ENCODE measurements around the gene GRHL3.

The GRHL3 gene

DNA sequence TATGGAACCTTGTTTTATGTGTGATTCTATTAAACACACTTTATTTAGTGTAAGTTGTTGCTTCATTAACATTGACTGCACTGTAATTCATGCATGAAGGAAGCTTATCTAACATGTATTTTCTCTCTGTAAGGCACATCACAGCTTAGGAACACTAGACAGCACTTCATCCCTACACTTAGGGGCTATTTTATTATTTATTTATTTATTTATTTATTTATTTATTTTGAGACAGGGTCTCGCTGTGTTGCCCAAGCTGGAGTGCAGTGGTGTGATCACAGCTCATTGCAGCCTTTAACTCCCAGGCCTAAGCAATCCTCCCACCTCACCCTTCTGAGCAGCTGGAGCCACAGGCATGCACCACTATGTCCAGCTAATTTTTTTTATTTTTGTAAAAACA lies 30.7 kb upstream of the GRHL3 start:
- no peak for DNase-seq (ENCODE audit: low spot score)
- TF ChIP-seq, protein P1, sequence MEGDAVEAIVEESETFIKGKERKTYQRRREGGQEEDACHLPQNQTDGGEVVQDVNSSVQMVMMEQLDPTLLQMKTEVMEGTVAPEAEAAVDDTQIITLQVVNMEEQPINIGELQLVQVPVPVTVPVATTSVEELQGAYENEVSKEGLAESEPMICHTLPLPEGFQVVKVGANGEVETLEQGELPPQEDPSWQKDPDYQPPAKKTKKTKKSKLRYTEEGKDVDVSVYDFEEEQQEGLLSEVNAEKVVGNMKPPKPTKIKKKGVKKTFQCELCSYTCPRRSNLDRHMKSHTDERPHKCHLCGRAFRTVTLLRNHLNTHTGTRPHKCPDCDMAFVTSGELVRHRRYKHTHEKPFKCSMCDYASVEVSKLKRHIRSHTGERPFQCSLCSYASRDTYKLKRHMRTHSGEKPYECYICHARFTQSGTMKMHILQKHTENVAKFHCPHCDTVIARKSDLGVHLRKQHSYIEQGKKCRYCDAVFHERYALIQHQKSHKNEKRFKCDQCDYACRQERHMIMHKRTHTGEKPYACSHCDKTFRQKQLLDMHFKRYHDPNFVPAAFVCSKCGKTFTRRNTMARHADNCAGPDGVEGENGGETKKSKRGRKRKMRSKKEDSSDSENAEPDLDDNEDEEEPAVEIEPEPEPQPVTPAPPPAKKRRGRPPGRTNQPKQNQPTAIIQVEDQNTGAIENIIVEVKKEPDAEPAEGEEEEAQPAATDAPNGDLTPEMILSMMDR (IDR thresholded peaks at IDR 0.05; ENCODE audit: extremely low read depth, missing control alignments) = no peak

DNA sequence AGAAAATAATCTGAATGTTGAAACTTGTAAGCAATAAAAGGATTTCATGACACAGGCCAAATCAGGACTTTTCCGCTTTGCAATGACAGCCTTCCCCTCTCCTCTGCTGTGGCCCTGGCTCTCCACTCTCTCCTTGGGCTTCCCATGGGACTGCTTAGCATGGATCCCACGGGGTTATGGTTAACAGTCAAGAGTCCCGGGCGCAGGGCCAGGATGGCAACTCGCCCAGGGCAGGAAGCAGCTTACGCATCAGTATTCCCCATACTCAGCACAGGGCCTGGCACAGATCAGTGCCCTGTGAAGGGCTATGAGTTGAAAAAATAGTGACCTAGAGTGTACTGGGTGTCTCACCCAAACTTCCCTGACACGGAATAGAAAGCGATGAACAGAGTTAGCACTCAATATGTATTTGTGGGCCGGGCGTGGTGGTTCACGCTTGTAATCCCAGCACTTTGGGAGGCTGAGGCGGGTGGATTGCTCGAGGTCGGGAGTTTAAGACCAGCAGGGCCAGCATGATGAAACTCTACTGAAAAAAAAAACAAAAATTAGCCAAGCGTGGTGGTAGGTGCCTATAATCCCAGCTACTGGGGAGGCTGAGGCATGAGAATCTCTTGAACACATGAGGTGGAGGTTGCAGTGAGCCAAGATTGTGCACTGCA lies 29.1 kb upstream of the GRHL3 start:
- TF ChIP-seq, protein P1 (IDR thresholded peaks at IDR 0.05; ENCODE audit: extremely low read depth, missing control alignments) = no peak
- DNase-seq (ENCODE audit: low spot score) = no peak

DNA sequence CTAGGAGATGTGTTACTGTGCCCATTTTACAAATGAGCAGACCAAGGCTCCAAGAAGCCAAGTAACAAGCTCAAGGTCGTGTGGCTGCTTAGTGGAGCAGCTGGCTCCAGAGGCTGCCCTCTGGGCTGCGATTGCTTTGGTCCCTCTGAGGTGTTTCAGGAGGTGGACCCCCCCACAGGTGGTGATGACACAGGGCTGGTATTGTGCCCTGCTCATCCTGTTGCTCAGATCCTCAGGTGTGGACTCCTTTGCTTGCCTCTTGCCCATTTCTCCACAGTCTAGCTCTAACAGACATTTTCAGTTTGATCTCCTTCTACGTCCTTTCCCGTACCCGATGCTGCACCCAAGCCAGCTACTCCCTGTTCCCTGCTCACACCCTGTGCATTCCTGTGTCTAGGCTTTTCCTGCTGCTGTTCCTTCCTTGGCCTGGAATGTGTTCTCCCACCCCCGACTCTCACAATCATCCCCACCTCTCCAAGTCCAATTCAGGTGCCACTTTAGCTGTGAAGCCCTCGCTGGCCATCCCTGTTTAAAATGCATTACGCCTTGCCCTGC lies 28.1 kb upstream of the GRHL3 start:
- TF ChIP-seq, protein P1 (IDR thresholded peaks at IDR 0.05; ENCODE audit: extremely low read depth, missing control alignments) = no peak
- no peak for DNase-seq (ENCODE audit: low spot score)

DNA sequence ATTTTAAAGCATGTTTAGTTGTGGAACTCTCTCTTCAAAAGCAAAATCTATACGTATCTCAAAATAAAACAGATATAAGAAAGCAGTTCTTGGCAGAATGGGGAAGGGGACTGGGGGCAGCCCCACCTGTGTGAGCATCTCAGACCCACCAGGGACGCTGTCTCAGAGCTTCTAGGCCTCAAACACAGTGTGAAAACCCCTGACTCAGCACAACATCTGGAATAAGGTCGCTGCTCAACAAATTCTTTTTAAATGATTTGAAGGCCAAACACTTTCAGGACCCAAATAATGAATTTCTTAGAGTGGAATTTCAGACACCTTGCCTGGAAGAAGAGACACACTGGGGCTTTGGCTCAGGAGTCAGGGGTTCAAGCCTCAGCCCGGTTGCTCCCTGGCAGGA lies 27.1 kb upstream of the GRHL3 start:
- TF ChIP-seq, protein P1 (IDR thresholded peaks at IDR 0.05; ENCODE audit: extremely low read depth, missing control alignments) = no peak
- DNase-seq (ENCODE audit: low spot score) = no peak

DNA sequence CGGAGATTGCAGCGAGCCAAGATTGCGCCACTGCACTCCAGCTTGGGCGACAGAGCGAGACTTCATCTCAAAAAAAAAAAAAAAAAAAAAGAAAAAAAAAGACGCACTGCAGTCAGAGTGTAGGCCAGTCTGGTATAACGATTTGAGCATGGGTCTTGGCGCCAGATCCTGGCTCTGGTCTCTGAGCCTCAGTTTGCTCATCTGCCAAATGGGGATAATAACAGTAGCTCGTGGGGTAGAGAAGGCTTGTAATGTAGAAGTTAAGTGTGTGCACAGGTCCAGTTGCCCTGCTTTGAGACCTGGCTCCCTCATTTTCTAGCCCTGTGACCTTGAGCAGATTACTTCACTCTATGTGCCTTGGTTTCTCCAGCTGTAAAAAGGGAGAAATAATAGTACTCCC lies 26.3 kb upstream of the GRHL3 start:
- TF ChIP-seq, protein P1 (IDR thresholded peaks at IDR 0.05; ENCODE audit: extremely low read depth, missing control alignments) = no peak
- DNase-seq (ENCODE audit: low spot score) = no peak

DNA sequence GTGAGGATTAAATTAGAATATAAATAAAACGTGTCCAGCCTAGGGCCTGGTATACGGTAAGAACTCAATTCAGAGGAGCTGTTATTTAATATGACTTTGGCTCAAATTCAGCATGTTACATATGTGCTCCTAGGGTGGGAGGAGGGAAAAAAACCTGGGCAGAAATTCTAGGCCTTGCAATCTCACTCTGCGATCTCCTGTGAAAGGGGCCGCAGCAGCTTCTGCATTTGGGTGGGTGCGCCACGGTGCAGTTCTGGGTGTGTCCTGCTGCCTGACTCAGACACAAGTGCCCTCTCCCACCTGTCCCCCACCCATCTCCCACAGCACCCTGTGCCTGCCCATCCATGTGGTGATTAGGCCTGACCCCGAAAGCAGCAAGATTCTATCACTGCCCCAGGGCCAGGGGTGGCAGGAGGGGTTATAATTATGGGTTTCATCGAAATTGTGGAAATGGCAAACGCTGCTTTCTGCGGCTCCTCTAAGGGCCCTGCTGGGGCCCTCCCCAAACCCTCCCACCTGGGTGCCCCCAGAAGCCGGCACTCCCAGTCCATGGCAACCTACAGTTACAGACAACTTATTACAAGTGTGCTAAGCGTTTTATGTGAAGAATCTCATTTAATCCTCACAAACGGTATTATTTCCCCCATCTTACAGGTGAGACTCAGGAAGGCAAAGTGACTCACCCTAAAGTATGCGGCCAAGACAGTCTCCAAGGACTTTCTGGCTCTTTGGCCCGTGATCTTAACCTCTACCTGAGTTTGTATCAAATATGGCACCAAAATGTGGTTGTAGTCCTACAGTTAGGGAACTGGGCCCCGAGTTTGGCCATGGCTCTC lies 25.5 kb upstream of the GRHL3 start:
- TF ChIP-seq, protein P1 (IDR thresholded peaks at IDR 0.05; ENCODE audit: extremely low read depth, missing control alignments) = no peak
- no peak for DNase-seq (ENCODE audit: low spot score)

DNA sequence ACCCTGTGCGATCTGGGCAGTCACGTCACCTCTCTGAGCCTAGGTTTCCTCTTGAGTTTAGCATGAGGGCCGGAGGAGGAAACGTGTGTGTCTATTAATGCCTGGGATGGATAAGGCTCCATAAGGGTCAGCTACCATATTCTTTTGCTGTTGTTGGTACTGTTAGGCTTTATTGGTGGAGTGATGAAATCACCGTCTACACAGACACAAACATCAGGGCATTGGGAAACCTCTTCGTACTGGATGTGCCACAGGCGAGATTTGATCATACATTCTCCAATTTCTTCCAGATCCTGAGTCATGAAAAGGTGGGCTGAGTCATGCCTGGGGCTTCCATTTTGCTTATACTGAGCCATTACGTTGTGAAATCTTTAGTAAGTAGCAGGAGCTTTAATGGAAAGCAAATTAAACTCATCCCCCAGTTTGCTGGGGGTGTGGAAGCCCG lies 24.9 kb upstream of the GRHL3 start:
- TF ChIP-seq, protein P1 (IDR thresholded peaks at IDR 0.05; ENCODE audit: extremely low read depth, missing control alignments) = no peak
- no peak for DNase-seq (ENCODE audit: low spot score)

Measured in GM20000 (cell line).